Right lobe of liver (tissue), 4 donors: ENCODE measurements around the gene VPS54.

ENCODE experiments used
- POLR2A ChIP-seq: fragments of 450-650 bp; IDR thresholded peaks from one replicate; pipeline ENCODE4 v1.6.1; 2017; ENCODE audit warnings: antibody characterized with exemption, mild to moderate bottlenecking
- TF ChIP-seq, protein P1 (sequence below), 4 donors: fragments of 200-600 bp in 3 of 4; fragments of 450-650 bp in 1 of 4; IDR thresholded peaks; one replicate each; pipeline versions ENCODE4 v1.5.1 to v1.8.0; 2016 to 2022; ENCODE audit warnings: antibody characterized with exemption in 4 of 4, mild to moderate bottlenecking in 2 of 4
- donor health status: DM: no; HTN: no; CAD: no.
- donor health status: DM: no; HTN: no; CAD: no.
- donor health status: DM: no; HTN: yes; CAD: no.

GRCh38 chr2:64005707-64006356, 13.4 kb downstream of the VPS54 start:
- TF ChIP-seq, protein P1, sequence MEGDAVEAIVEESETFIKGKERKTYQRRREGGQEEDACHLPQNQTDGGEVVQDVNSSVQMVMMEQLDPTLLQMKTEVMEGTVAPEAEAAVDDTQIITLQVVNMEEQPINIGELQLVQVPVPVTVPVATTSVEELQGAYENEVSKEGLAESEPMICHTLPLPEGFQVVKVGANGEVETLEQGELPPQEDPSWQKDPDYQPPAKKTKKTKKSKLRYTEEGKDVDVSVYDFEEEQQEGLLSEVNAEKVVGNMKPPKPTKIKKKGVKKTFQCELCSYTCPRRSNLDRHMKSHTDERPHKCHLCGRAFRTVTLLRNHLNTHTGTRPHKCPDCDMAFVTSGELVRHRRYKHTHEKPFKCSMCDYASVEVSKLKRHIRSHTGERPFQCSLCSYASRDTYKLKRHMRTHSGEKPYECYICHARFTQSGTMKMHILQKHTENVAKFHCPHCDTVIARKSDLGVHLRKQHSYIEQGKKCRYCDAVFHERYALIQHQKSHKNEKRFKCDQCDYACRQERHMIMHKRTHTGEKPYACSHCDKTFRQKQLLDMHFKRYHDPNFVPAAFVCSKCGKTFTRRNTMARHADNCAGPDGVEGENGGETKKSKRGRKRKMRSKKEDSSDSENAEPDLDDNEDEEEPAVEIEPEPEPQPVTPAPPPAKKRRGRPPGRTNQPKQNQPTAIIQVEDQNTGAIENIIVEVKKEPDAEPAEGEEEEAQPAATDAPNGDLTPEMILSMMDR (IDR thresholded peaks at IDR 0.05): no peak
- TF ChIP-seq POLR2A: no peak
